HEK293T (cell line): ENCODE measurements around the gene MALSU1.

Experiments
- ARNT ChIP-seq: fragments of 450-650 bp; IDR thresholded peaks from 2 replicates; pipeline ENCODE4 v1.6.1; 2017; ENCODE audit warnings: mild to moderate bottlenecking
- BHLHE40 ChIP-seq: fragments of 450-650 bp; IDR thresholded peaks from 2 replicates; pipeline ENCODE4 v1.6.1; 2016; ENCODE audit warnings: mild to moderate bottlenecking, moderate library complexity, borderline replicate concordance
- ELF4 ChIP-seq: fragments of 450-650 bp; IDR thresholded peaks from 2 replicates; pipeline ENCODE4 v1.6.1; 2017; ENCODE audit warnings: antibody characterized with exemption
- FOXA1 ChIP-seq: fragments of 450-650 bp; IDR thresholded peaks from 2 replicates; pipeline ENCODE4 v1.6.1; 2016; ENCODE audit warnings: mild to moderate bottlenecking
- FOXK2 ChIP-seq: fragments of 450-650 bp; IDR thresholded peaks from 2 replicates; pipeline ENCODE4 v1.6.1; 2016; ENCODE audit warnings: mild to moderate bottlenecking
- FOXM1 ChIP-seq: fragments of 450-650 bp; IDR thresholded peaks from 2 replicates; pipeline ENCODE4 v1.6.1; 2017; ENCODE audit warnings: mild to moderate bottlenecking, borderline replicate concordance
- HDGF ChIP-seq: fragments of 450-650 bp; IDR thresholded peaks from 2 replicates; pipeline ENCODE4 v1.6.1; 2017; ENCODE audit warnings: antibody characterized with exemption, borderline replicate concordance
- L3MBTL2 ChIP-seq: fragments of 450-650 bp; conservative IDR thresholded peaks from 2 replicates; pipeline ENCODE4 v1.6.1; 2016; ENCODE audit warnings: mild to moderate bottlenecking
- LEF1 ChIP-seq: fragments of 450-650 bp; IDR thresholded peaks from 2 replicates; pipeline ENCODE4 v1.6.1; 2017; ENCODE audit warnings: mild to moderate bottlenecking, borderline replicate concordance
- SP1 ChIP-seq: fragments of 450-650 bp; IDR thresholded peaks from 2 replicates; pipeline ENCODE4 v1.6.1; 2017
- SUZ12 ChIP-seq: fragments of 450-650 bp; IDR thresholded peaks from 2 replicates; pipeline ENCODE4 v1.6.1; 2016; ENCODE audit warnings: mild to moderate bottlenecking
- TARDBP ChIP-seq: fragments of 450-650 bp; IDR thresholded peaks from 2 replicates; pipeline ENCODE4 v1.6.1; 2016
- ZNF384 ChIP-seq: fragments of 450-650 bp; IDR thresholded peaks from 2 replicates; pipeline ENCODE4 v1.6.1; 2016
- TF ChIP-seq, protein P1 (sequence below): fragments of 450-650 bp; IDR thresholded peaks from 2 replicates; pipeline ENCODE4 v1.6.1; 2016

DNA sequence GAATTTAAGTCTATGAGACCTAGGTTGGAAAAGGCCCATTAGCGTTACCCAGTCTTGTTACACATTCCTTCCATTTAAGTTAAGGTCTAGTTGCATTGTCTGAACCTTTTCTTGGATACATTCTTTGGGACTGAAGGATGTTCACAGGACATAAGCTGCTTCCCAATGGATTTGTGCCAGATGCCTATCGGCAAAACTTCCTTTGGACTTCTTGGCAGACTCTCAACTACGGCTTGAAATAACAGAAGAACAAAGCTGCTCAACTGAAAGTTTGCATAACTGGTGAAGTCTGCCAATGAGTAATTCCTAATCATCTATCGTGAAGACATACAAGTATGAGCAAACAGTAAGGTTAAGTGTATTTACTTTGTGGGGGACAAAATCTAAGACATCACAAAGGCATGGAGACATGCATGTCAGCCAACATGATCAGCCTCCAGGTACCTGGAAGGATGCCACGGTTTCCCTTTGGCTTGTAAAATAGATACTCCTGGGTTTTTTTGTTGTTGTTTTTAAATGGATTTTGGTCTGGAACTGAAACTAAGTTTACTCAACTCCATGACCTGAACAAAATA is 35.4 kb downstream of the MALSU1 start:
- TF ChIP-seq FOXK2 (no peak), SUZ12 (no peak), L3MBTL2 (no peak), HDGF (no peak), BHLHE40 (no peak), SP1 (no peak), FOXM1 (no peak), FOXA1 (no peak), LEF1 (no peak), ARNT (no peak), ELF4 (no peak), TARDBP (no peak), ZNF384 (no peak)
- TF ChIP-seq, protein P1, sequence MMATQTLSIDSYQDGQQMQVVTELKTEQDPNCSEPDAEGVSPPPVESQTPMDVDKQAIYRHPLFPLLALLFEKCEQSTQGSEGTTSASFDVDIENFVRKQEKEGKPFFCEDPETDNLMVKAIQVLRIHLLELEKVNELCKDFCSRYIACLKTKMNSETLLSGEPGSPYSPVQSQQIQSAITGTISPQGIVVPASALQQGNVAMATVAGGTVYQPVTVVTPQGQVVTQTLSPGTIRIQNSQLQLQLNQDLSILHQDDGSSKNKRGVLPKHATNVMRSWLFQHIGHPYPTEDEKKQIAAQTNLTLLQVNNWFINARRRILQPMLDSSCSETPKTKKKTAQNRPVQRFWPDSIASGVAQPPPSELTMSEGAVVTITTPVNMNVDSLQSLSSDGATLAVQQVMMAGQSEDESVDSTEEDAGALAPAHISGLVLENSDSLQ, result no peak
